ENCODE data around the gene FARS2.

DNA sequence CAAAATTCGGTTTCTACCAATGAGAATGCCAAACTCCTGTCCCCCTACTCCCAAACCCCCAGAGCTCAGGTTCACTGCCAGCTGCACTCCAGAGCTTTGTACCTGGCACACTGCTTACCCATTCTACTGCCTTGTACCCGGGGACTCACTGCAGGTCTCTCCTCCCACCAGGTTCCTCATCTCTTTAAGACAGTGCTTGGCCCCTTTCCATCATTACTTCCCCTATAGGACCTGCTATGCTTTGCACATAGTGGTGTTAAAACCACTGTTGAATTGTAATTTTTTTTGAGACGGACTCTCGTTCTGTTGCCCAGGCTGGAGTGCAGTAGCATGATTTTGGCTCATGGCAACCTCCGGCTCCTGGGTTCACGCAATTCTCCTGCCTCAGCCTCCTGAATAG lies 26.4 kb upstream of the FARS2 start:
- no peak for TF ChIP-seq GATA2 (IDR thresholded peaks at IDR 0.05; ENCODE audit: low read depth, low read length)
- TF ChIP-seq GATA3 (IDR thresholded peaks at IDR 0.05; ENCODE audit: low read depth, low read length): no peak
